ENCODE results near the gene NDUFS8. TPM values are rescaled to one million over a fixed set of nuclear protein-coding genes. Genes with fewer than 3 reads are reported as not detected.

NDUFS8 gene
- total and polyA plus RNA-seq, 2 of the 13 experiments (the other 11 are each of a cell fraction or from before 2014, with no cell fraction given), result 96.7 to 158 TPM

DNA sequence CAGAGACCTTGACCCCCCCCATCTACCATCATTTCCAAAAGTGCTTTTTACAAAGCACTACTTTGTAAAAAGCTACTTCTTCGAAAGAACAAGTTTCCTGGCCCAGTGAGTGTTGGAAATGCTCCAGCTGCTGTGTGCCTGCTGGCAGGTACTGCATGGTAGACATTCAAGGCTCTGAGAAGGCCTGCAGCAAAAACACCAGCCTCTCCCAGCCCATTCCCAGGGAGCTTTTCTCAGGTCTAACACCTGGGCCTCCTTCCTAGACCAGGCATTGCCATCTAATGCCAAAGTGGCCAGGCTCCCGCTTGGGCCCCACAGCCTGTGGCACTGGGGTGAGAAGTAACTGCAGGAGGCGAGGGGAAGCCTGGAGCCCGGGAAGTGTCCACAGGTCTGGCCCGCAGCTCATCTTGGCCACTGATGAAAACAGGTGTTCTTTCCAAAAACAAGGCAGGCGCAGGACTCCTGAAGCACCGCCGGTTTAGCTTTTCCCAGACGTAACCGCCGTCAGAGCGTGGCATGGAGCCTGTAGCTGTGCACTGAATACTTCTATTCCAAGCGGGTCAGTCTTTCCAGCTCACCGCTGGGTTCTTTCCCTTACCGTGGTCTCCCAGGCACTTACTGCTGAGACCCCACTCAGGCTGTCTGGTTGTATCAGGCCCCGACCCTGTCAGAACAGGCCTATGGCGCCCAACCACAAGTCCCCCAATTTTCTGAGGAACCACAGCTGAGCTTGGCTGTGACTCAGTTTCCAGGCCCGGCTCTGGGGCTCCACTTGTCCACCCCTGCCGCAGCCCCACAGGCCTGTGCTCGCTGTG, 7.1 kb downstream of the NDUFS8 start (continued):
- TF ChIP-seq, protein P1, sequence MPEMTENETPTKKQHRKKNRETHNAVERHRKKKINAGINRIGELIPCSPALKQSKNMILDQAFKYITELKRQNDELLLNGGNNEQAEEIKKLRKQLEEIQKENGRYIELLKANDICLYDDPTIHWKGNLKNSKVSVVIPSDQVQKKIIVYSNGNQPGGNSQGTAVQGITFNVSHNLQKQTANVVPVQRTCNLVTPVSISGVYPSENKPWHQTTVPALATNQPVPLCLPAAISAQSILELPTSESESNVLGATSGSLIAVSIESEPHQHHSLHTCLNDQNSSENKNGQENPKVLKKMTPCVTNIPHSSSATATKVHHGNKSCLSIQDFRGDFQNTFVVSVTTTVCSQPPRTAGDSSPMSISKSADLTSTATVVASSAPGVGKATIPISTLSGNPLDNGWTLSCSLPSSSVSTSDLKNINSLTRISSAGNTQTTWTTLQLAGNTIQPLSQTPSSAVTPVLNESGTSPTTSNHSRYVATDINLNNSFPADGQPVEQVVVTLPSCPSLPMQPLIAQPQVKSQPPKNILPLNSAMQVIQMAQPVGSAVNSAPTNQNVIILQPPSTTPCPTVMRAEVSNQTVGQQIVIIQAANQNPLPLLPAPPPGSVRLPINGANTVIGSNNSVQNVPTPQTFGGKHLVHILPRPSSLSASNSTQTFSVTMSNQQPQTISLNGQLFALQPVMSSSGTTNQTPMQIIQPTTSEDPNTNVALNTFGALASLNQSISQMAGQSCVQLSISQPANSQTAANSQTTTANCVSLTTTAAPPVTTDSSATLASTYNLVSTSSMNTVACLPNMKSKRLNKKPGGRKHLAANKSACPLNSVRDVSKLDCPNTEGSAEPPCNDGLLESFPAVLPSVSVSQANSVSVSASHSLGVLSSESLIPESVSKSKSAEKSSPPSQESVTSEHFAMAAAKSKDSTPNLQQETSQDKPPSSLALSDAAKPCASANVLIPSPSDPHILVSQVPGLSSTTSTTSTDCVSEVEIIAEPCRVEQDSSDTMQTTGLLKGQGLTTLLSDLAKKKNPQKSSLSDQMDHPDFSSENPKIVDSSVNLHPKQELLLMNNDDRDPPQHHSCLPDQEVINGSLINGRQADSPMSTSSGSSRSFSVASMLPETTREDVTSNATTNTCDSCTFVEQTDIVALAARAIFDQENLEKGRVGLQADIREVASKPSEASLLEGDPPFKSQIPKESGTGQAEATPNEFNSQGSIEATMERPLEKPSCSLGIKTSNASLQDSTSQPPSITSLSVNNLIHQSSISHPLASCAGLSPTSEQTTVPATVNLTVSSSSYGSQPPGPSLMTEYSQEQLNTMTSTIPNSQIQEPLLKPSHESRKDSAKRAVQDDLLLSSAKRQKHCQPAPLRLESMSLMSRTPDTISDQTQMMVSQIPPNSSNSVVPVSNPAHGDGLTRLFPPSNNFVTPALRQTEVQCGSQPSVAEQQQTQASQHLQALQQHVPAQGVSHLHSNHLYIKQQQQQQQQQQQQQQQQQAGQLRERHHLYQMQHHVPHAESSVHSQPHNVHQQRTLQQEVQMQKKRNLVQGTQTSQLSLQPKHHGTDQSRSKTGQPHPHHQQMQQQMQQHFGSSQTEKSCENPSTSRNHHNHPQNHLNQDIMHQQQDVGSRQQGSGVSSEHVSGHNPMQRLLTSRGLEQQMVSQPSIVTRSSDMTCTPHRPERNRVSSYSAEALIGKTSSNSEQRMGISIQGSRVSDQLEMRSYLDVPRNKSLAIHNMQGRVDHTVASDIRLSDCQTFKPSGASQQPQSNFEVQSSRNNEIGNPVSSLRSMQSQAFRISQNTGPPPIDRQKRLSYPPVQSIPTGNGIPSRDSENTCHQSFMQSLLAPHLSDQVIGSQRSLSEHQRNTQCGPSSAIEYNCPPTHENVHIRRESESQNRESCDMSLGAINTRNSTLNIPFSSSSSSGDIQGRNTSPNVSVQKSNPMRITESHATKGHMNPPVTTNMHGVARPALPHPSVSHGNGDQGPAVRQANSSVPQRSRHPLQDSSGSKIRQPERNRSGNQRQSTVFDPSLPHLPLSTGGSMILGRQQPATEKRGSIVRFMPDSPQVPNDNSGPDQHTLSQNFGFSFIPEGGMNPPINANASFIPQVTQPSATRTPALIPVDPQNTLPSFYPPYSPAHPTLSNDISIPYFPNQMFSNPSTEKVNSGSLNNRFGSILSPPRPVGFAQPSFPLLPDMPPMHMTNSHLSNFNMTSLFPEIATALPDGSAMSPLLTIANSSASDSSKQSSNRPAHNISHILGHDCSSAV (CRISPR knock-in tag; IDR thresholded peaks at IDR 0.05; ENCODE audit: borderline replicate concordance), result no peak
- TF ChIP-seq ESRRA (CRISPR knock-in tag; IDR thresholded peaks at IDR 0.05; ENCODE audit: low read depth) (no peak), ZNF160 (CRISPR knock-in tag; IDR thresholded peaks at IDR 0.05) (no peak), ZFP36L2 (CRISPR knock-in tag; IDR thresholded peaks at IDR 0.05) (no peak), ZNF709 (CRISPR knock-in tag; IDR thresholded peaks at IDR 0.05) (no peak), SOX5 (CRISPR knock-in tag; IDR thresholded peaks at IDR 0.05; ENCODE audit: borderline replicate concordance) (no peak), THYN1 (CRISPR knock-in tag; IDR thresholded peaks at IDR 0.05; ENCODE audit: borderline replicate concordance, low read depth) (no peak), MIER3 (CRISPR knock-in tag; IDR thresholded peaks at IDR 0.05; ENCODE audit: borderline replicate concordance) (no peak), FOXM1 (CRISPR knock-in tag; IDR thresholded peaks at IDR 0.05) (no peak), NR2F2 (IDR thresholded peaks at IDR 0.05; ENCODE audit: borderline replicate concordance, low read depth) (no peak), MYC (CRISPR knock-in tag; IDR thresholded peaks at IDR 0.05; ENCODE audit: borderline replicate concordance) (no peak)
- TF ChIP-seq, protein P2, sequence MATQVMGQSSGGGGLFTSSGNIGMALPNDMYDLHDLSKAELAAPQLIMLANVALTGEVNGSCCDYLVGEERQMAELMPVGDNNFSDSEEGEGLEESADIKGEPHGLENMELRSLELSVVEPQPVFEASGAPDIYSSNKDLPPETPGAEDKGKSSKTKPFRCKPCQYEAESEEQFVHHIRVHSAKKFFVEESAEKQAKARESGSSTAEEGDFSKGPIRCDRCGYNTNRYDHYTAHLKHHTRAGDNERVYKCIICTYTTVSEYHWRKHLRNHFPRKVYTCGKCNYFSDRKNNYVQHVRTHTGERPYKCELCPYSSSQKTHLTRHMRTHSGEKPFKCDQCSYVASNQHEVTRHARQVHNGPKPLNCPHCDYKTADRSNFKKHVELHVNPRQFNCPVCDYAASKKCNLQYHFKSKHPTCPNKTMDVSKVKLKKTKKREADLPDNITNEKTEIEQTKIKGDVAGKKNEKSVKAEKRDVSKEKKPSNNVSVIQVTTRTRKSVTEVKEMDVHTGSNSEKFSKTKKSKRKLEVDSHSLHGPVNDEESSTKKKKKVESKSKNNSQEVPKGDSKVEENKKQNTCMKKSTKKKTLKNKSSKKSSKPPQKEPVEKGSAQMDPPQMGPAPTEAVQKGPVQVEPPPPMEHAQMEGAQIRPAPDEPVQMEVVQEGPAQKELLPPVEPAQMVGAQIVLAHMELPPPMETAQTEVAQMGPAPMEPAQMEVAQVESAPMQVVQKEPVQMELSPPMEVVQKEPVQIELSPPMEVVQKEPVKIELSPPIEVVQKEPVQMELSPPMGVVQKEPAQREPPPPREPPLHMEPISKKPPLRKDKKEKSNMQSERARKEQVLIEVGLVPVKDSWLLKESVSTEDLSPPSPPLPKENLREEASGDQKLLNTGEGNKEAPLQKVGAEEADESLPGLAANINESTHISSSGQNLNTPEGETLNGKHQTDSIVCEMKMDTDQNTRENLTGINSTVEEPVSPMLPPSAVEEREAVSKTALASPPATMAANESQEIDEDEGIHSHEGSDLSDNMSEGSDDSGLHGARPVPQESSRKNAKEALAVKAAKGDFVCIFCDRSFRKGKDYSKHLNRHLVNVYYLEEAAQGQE (IDR thresholded peaks at IDR 0.05; ENCODE audit: borderline replicate concordance in 1 of 2, low read depth in 1 of 2, low read length in 2 of 2), result no peak
- TF ChIP-seq, protein P3, sequence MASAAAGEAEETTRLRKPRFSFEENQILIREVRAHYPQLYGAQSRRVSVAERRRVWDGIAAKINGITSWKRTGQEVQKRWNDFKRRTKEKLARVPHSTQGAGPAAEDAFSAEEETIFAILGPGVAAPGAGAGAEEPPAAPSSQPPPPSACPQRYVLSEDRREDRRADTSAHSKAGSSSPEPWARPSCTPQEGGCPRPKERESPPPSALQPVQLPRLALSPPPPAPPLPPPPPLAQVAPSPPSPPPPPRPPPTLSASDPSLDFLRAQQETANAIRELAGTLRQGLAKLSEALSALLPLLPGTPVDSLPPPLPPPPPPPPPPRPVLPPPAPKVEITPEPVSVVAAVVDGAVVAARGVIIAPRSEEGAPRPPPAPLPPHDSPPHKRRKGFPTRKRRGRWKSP (CRISPR knock-in tag; IDR thresholded peaks at IDR 0.05), result no peak
- TF ChIP-seq, protein P4, sequence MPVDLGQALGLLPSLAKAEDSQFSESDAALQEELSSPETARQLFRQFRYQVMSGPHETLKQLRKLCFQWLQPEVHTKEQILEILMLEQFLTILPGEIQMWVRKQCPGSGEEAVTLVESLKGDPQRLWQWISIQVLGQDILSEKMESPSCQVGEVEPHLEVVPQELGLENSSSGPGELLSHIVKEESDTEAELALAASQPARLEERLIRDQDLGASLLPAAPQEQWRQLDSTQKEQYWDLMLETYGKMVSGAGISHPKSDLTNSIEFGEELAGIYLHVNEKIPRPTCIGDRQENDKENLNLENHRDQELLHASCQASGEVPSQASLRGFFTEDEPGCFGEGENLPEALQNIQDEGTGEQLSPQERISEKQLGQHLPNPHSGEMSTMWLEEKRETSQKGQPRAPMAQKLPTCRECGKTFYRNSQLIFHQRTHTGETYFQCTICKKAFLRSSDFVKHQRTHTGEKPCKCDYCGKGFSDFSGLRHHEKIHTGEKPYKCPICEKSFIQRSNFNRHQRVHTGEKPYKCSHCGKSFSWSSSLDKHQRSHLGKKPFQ (CRISPR knock-in tag; IDR thresholded peaks at IDR 0.05; ENCODE audit: insufficient replicate concordance), result peak; percentile 78
